Neuronal stem cell (in vitro differentiated cells): ENCODE measurements around the gene TMEM47.

Experiments
- DNase-seq: peaks from one replicate; pipeline ENCODE4 v3.0.0-alpha.2; 2013; ENCODE audit warnings: low spot score
- H2AFZ ChIP-seq: one replicate; pipeline ENCODE4 v1.6.1; 2013; ENCODE audit warnings: mild to moderate bottlenecking, low read length, inconsistent platforms
- H2AK5ac ChIP-seq: 2 replicates; pipeline ENCODE4 v1.6.1; 2013; ENCODE audit warnings: low read depth, mild to moderate bottlenecking, inconsistent platforms, low read length, moderate library complexity, mixed read lengths
- H2BK120ac ChIP-seq: 2 replicates; pipeline ENCODE4 v1.6.1; 2013; ENCODE audit warnings: low read depth, mild to moderate bottlenecking, inconsistent platforms, low read length, moderate library complexity, mixed read lengths
- H2BK12ac ChIP-seq: one replicate; pipeline ENCODE4 v1.6.1; 2013; ENCODE audit warnings: low read length, inconsistent platforms
- H2BK15ac ChIP-seq: 2 replicates; pipeline ENCODE4 v1.6.1; 2013; ENCODE audit warnings: mild to moderate bottlenecking, low read length, inconsistent platforms, mixed read lengths
- H2BK5ac ChIP-seq: one replicate; pipeline ENCODE4 v1.6.1; 2013; ENCODE audit warnings: inconsistent platforms, mild to moderate bottlenecking, low read length, moderate library complexity
- H3K14ac ChIP-seq: one replicate; pipeline ENCODE4 v1.6.1; 2013; ENCODE audit warnings: low read length, inconsistent platforms
- H3K18ac ChIP-seq: 2 replicates; pipeline ENCODE4 v1.6.1; 2013; ENCODE audit warnings: low read length, inconsistent platforms
- H3K23ac ChIP-seq: 2 replicates; pipeline ENCODE4 v1.6.1; 2013; ENCODE audit warnings: low read depth, mild to moderate bottlenecking, mixed read lengths, low read length, inconsistent platforms; ENCODE audit not compliant: poor library complexity
- H3K27ac ChIP-seq: replicated peaks from 3 replicates; pipeline ENCODE4 v1.5.1; 2013; ENCODE audit warnings: low read length, inconsistent platforms
- H3K27me3 ChIP-seq, 3 experiments: 2 replicates each; pipeline ENCODE4 v1.6.1; 2013; ENCODE audit warnings: low read length in 3 of 3, mild to moderate bottlenecking in 2 of 3, inconsistent platforms in 1 of 3, low read depth in 1 of 3, mixed read lengths in 1 of 3, moderate library complexity in 1 of 3; ENCODE audit not compliant: control insufficient read depth in 3 of 3, insufficient read depth in 3 of 3
- H3K36me3 ChIP-seq, 2 donors: replicated peaks in 1 of 2; 2 replicates each; pipeline ENCODE4 v1.6.1; 2013; ENCODE audit warnings: low read length in 2 of 2; ENCODE audit not compliant: control insufficient read depth in 2 of 2, insufficient read depth in 2 of 2
- H3K4ac ChIP-seq: 2 replicates; pipeline ENCODE4 v1.6.1; 2013; ENCODE audit warnings: inconsistent platforms, mild to moderate bottlenecking, low read length, moderate library complexity
- H3K4me1 ChIP-seq, 2 donors: 1 replicate in 1 of 2; 2 replicates in 1 of 2; pipeline ENCODE4 v1.6.1; 2013; ENCODE audit warnings: low read length in 2 of 2, low read depth in 1 of 2; ENCODE audit not compliant: control insufficient read depth in 2 of 2, insufficient read depth in 1 of 2
- H3K4me2 ChIP-seq: one replicate; pipeline ENCODE4 v1.6.1; 2013; ENCODE audit warnings: mild to moderate bottlenecking, low read length, inconsistent platforms; ENCODE audit not compliant: insufficient read depth, poor library complexity, severe bottlenecking
- H3K4me3 ChIP-seq, 2 donors: 2 replicates each; pipeline ENCODE4 v1.5.1; 2013; ENCODE audit warnings: low read length in 2 of 2, mild to moderate bottlenecking in 2 of 2, inconsistent platforms in 1 of 2, moderate library complexity in 1 of 2
- H3K79me1 ChIP-seq: one replicate; pipeline ENCODE4 v1.6.1; 2013; ENCODE audit warnings: low read depth, mild to moderate bottlenecking, inconsistent platforms, low read length, moderate library complexity
- H3K9ac ChIP-seq: one replicate; pipeline ENCODE4 v1.6.1; 2013; ENCODE audit warnings: mild to moderate bottlenecking, low read depth, low read length, inconsistent platforms; ENCODE audit not compliant: poor library complexity
- H3K9me3 ChIP-seq, 2 donors: replicated peaks in 1 of 2; 2 replicates each; pipeline versions ENCODE3 to v1.6.1; 2013; ENCODE audit warnings: low read length in 2 of 2, mild to moderate bottlenecking in 2 of 2, inconsistent platforms in 1 of 2, low read depth in 1 of 2, mixed read lengths in 1 of 2, moderate library complexity in 1 of 2; ENCODE audit not compliant: control insufficient read depth in 2 of 2, insufficient read depth in 1 of 2
- H4K8ac ChIP-seq: one replicate; pipeline ENCODE4 v1.6.1; 2013; ENCODE audit warnings: low read depth, mild to moderate bottlenecking, inconsistent platforms, low read length, moderate library complexity
- H4K91ac ChIP-seq: one replicate; pipeline ENCODE4 v1.6.1; 2013; ENCODE audit warnings: low read length, low read depth, mild to moderate bottlenecking, inconsistent platforms; ENCODE audit not compliant: poor library complexity
- WGBS, 2 donors: extraction: QIAGEN DNeasy Blood & Tissue Kit; methylation state at CpG; one replicate each; pipeline ENCODE4 v1.1.7; 2013; ENCODE audit warnings: missing lambda C conversion rate in 2 of 2, mixed read lengths in 1 of 2; ENCODE audit not compliant: insufficient read length in 2 of 2, insufficient replicate concordance in 1 of 2; ENCODE audit errors: extremely low coverage in 2 of 2; 5-methylcytosine and 5-hydroxymethylcytosine counted together

Gene TMEM47

DNA sequence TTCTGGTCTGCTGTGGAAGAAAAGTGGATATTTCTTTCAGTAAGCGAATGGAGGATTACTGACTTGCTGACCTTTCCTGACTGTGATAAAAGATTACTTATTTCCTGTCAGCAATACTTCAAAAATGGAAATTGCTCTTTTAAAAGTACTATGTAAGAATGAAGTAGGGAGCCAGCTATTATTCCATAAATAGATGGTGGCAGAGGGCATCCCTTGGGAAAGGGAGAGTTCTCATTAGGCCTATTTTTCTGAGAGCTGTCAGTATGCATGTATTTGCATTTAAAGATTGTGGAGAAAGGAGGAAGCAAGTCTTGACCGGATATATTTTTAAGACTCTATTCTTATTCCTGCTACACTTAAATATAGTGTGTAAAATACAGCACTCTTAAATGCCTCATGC is 37.2 kb downstream of the TMEM47 start:
- H3K9me3 ChIP-seq = no peaks in the 10 kb centered on the region
- H3K4me3 ChIP-seq = no peak overlapping the region
- H3K27me3 ChIP-seq = no peaks in the 10 kb centered on the region

DNA sequence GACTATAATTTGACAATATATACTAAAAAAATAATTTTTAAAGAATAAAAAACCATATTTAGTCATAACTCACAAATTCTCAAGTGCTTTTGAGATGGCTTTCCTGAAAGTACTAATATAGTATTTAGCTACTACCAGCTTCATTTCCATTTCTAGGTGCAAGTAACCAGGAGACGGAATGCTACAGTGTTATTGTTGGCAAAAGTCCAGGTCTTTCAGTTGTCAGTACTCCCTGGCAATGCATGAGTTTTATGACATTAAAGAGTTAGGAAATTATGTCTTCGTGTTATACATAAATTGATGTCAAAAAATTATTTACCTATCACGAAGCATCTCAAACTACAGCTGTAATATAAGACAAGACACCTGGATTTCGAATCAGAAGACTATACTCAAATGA is 45.0 kb downstream of the TMEM47 start:
- H3K23ac ChIP-seq = no peak overlapping the region
- no peaks in the 10 kb centered on the region for H3K36me3 ChIP-seq
- no peak overlapping the region for H4K8ac ChIP-seq
- no peaks in the 10 kb centered on the region for H3K4me1 ChIP-seq
- no peak overlapping the region for H2BK5ac ChIP-seq
- no peak overlapping the region for H2BK120ac ChIP-seq
- no peak overlapping the region for H2AFZ ChIP-seq
- H3K4me2 ChIP-seq = no peak overlapping the region
- no peak overlapping the region for H2BK12ac ChIP-seq
- no peak overlapping the region for H3K14ac ChIP-seq
- H3K9me3 ChIP-seq = no peaks in the 10 kb centered on the region
- no peak overlapping the region for H3K4ac ChIP-seq
- H2BK15ac ChIP-seq = no peak overlapping the region
- H4K91ac ChIP-seq = no peak overlapping the region
- no peak overlapping the region for H3K27ac ChIP-seq
- no peak for DNase-seq
- WGBS, 2 donors = no CpG with 5 or more reads among the region's 4 CpGs
- H3K27me3 ChIP-seq = no peaks in the 10 kb centered on the region
- no peak overlapping the region for H3K18ac ChIP-seq
- no peak overlapping the region for H3K9ac ChIP-seq
- H2AK5ac ChIP-seq = no peak overlapping the region
- no peak overlapping the region for H3K4me3 ChIP-seq
- no peaks in the 10 kb centered on the region for H3K79me1 ChIP-seq

More for the DNA sequence above, 37.2 kb downstream of the TMEM47 start:
- Histone ChIP-seq H3K14ac (no peak overlapping the region), H3K27ac (no peak overlapping the region), H4K91ac (no peak overlapping the region), H3K4me1 (no peaks in the 10 kb centered on the region), H3K4me2 (no peak overlapping the region), H3K18ac (no peak overlapping the region), H3K23ac (no peak overlapping the region), H3K79me1 (no peaks in the 10 kb centered on the region), H2AFZ (no peak overlapping the region), H3K9ac (no peak overlapping the region), H2BK5ac (no peak overlapping the region), H2BK15ac (no peak overlapping the region), H3K36me3 (no peaks in the 10 kb centered on the region), H2BK120ac (no peak overlapping the region), H3K4ac (no peak overlapping the region), H2AK5ac (no peak overlapping the region), H4K8ac (no peak overlapping the region), H2BK12ac (no peak overlapping the region)
- DNase-seq = no peak
- WGBS, 2 donors = no CpG with 5 or more reads among the region's 2 CpGs

- no peaks in the 10 kb centered on the region for H3K9me3 ChIP-seq
- H2BK5ac ChIP-seq = no peak overlapping the region
- no peaks in the 10 kb centered on the region for H3K79me1 ChIP-seq
- H3K4me1 ChIP-seq = no peaks in the 10 kb centered on the region
- no peak overlapping the region for H3K9ac ChIP-seq
- no peak overlapping the region for H2BK15ac ChIP-seq
- no peak overlapping the region for H3K14ac ChIP-seq
- no CpG with 5 or more reads among the region's 1 CpG for WGBS, 2 donors
- H2AFZ ChIP-seq = no peak overlapping the region
- H3K4me2 ChIP-seq = no peak overlapping the region
- H2BK120ac ChIP-seq = no peak overlapping the region
- no peak overlapping the region for H2AK5ac ChIP-seq
- H2BK12ac ChIP-seq = no peak overlapping the region
- H3K4ac ChIP-seq = no peak overlapping the region
- H3K27ac ChIP-seq = no peak overlapping the region
- H3K36me3 ChIP-seq = no peaks in the 10 kb centered on the region
- H4K8ac ChIP-seq = no peak overlapping the region
- no peak overlapping the region for H4K91ac ChIP-seq
- no peak overlapping the region for H3K4me3 ChIP-seq
- H3K23ac ChIP-seq = no peak overlapping the region
- no peak overlapping the region for H3K18ac ChIP-seq
- H3K27me3 ChIP-seq = no peaks in the 10 kb centered on the region
- no peak for DNase-seq
Measured at GRCh38 chrX:34598362-34598761, 58.7 kb downstream of the TMEM47 start.

GRCh38 chrX:34586936-34587335 is 70.1 kb downstream of the TMEM47 start:
- H3K36me3 ChIP-seq = no peaks in the 10 kb centered on the region
- H2BK120ac ChIP-seq = no peak overlapping the region
- no peak overlapping the region for H4K91ac ChIP-seq
- WGBS, 2 donors = 100% methylated on average over 1 of the region's 3 CpGs
- no peak overlapping the region for H3K14ac ChIP-seq
- no peak overlapping the region for H3K27ac ChIP-seq
- H3K23ac ChIP-seq = no peak overlapping the region
- H3K9ac ChIP-seq = no peak overlapping the region
- H3K4me1 ChIP-seq = no peaks in the 10 kb centered on the region
- no peak for DNase-seq
- H3K18ac ChIP-seq = no peak overlapping the region
- H2AFZ ChIP-seq = no peak overlapping the region
- no peak overlapping the region for H2BK5ac ChIP-seq
- no peak overlapping the region for H3K4ac ChIP-seq
- no peaks in the 10 kb centered on the region for H3K9me3 ChIP-seq
- no peak overlapping the region for H3K4me2 ChIP-seq
- H3K4me3 ChIP-seq = no peak overlapping the region
- no peak overlapping the region for H4K8ac ChIP-seq
- H3K27me3 ChIP-seq = no peaks in the 10 kb centered on the region
- no peak overlapping the region for H2BK15ac ChIP-seq
- no peaks in the 10 kb centered on the region for H3K79me1 ChIP-seq
- H2AK5ac ChIP-seq = no peak overlapping the region
- H2BK12ac ChIP-seq = no peak overlapping the region
